SK-N-SH treated with all-trans-retinoic acid at 6 μM for 48 hours (cell line): ENCODE data around the gene ALX4.

ENCODE experiments used
- ATAC-seq: fragments of 200-7000 bp; cut with Tn5 transposase; 3 replicates; pipeline ENCODE4 v1.9.1; 2020; ENCODE audit warnings: mild to moderate bottlenecking, moderate library complexity
- ARNTL ChIP-seq: fragments of 450-650 bp; formaldehyde crosslinking; IDR thresholded peaks from 2 replicates; pipeline ENCODE4 v1.5.0; 2020; ENCODE audit warnings: low read depth, mild to moderate bottlenecking, moderate library complexity, borderline replicate concordance
- BACH2 ChIP-seq: fragments of 250-450 bp; sonication (Bioruptor Pico); IDR thresholded peaks from 2 replicates; pipeline ENCODE4 v1.9.0; 2021; ENCODE audit warnings: mild to moderate bottlenecking, borderline replicate concordance
- CREB5 ChIP-seq: fragments of 250-450 bp; sonication (Bioruptor Pico); IDR thresholded peaks from 2 replicates; pipeline ENCODE4 v1.5.1; 2020; ENCODE audit warnings: low read depth, mild to moderate bottlenecking, moderate library complexity
- CSDC2 ChIP-seq: fragments of 250-450 bp; sonication (Bioruptor Pico); IDR thresholded peaks from 2 replicates; pipeline ENCODE4 v1.5.0; 2020; ENCODE audit warnings: mild to moderate bottlenecking, moderate library complexity
- GLIS3 ChIP-seq: fragments of 250-450 bp; sonication (Bioruptor Pico); IDR thresholded peaks from 2 replicates; pipeline ENCODE4 v1.5.0; 2020; ENCODE audit warnings: mild to moderate bottlenecking, moderate library complexity
- ISL1 ChIP-seq: fragments of 250-450 bp; sonication (Bioruptor Pico); IDR thresholded peaks from 2 replicates; pipeline ENCODE4 v2.1.2; 2022; ENCODE audit warnings: mild to moderate bottlenecking, moderate library complexity
- OSR1 ChIP-seq: fragments of 250-450 bp; sonication (Bioruptor Pico); IDR thresholded peaks from 2 replicates; pipeline ENCODE4 v1.8.0; 2022; ENCODE audit warnings: moderate library complexity, mild to moderate bottlenecking, inconsistent platforms
- PATZ1 ChIP-seq: fragments of 250-450 bp; sonication (Bioruptor Pico); IDR thresholded peaks from 2 replicates; pipeline ENCODE4 v1.8.0; 2020; ENCODE audit warnings: mild to moderate bottlenecking, moderate library complexity, borderline replicate concordance
- POU6F1 ChIP-seq: fragments of 250-450 bp; sonication (Bioruptor Pico); IDR thresholded peaks from 2 replicates; pipeline ENCODE4 v1.8.0; 2021; ENCODE audit warnings: low read depth, mild to moderate bottlenecking, moderate library complexity, borderline replicate concordance
- PPARA ChIP-seq: fragments of 250-450 bp; sonication (Bioruptor Pico); IDR thresholded peaks from 2 replicates; pipeline ENCODE4 v1.5.0; 2020; ENCODE audit warnings: mild to moderate bottlenecking, borderline replicate concordance
- RARB ChIP-seq: fragments of 250-450 bp; sonication (Bioruptor Pico); IDR thresholded peaks from 2 replicates; pipeline ENCODE4 v1.8.0; 2021; ENCODE audit warnings: mild to moderate bottlenecking, moderate library complexity
- SNAI2 ChIP-seq: fragments of 250-450 bp; sonication (Bioruptor Pico); IDR thresholded peaks from 2 replicates; pipeline ENCODE4 v1.5.0; 2020; ENCODE audit warnings: mild to moderate bottlenecking, moderate library complexity
- TCF4 ChIP-seq: fragments of 250-450 bp; sonication (Bioruptor Pico); IDR thresholded peaks from 2 replicates; pipeline ENCODE4 v1.8.0; 2021; ENCODE audit warnings: mild to moderate bottlenecking, moderate library complexity, borderline replicate concordance
- TOX ChIP-seq: fragments of 250-450 bp; sonication (Bioruptor Pico); IDR thresholded peaks from 2 replicates; pipeline ENCODE4 v1.8.0; 2021; ENCODE audit warnings: mild to moderate bottlenecking, moderate library complexity, borderline replicate concordance
- TSHZ2 ChIP-seq: fragments of 250-450 bp; sonication (Bioruptor Pico); IDR thresholded peaks from 2 replicates; pipeline ENCODE4 v1.5.0; 2020; ENCODE audit warnings: mild to moderate bottlenecking, moderate library complexity
- ZC3H10 ChIP-seq: fragments of 250-450 bp; sonication (Bioruptor Pico); IDR thresholded peaks from 2 replicates; pipeline ENCODE4 v1.5.1; 2021; ENCODE audit warnings: mild to moderate bottlenecking, moderate library complexity
- ZFP3 ChIP-seq: fragments of 250-450 bp; sonication (Bioruptor Pico); IDR thresholded peaks from 2 replicates; pipeline ENCODE4 v1.5.0; 2020; ENCODE audit warnings: mild to moderate bottlenecking, moderate library complexity
- ZFP30 ChIP-seq: fragments of 450-650 bp; formaldehyde crosslinking; IDR thresholded peaks from 2 replicates; pipeline ENCODE4 v1.5.0; 2022; ENCODE audit warnings: mild to moderate bottlenecking, moderate library complexity
- ZNF565 ChIP-seq: fragments of 450-650 bp; formaldehyde crosslinking; conservative IDR thresholded peaks from 2 replicates; pipeline ENCODE4 v1.5.0; 2020; ENCODE audit warnings: low read depth, mild to moderate bottlenecking, moderate library complexity
- ZNF70 ChIP-seq: fragments of 450-650 bp; formaldehyde crosslinking; IDR thresholded peaks from 2 replicates; pipeline ENCODE4 v1.5.0; 2020; ENCODE audit warnings: mild to moderate bottlenecking, moderate library complexity
- ZNF8 ChIP-seq: fragments of 450-650 bp; formaldehyde crosslinking; IDR thresholded peaks from 2 replicates; pipeline ENCODE4 v1.5.0; 2020; ENCODE audit warnings: mild to moderate bottlenecking, moderate library complexity

Gene ALX4

GRCh38 chr11:44300844-44301563 lies 8.9 kb downstream of the ALX4 start:
- TF ChIP-seq ZFP3 (CRISPR knock-in tag) (no peak), ZNF8 (CRISPR knock-in tag) (no peak), TOX (no peak), CSDC2 (CRISPR knock-in tag) (no peak), ZFP30 (no peak), PPARA (CRISPR knock-in tag) (no peak), RARB (CRISPR knock-in tag) (no peak), PATZ1 (CRISPR knock-in tag) (no peak), GLIS3 (no peak)
- no peak for ATAC-seq

- TF ChIP-seq RARB (CRISPR knock-in tag) (no peak), TSHZ2 (CRISPR knock-in tag) (no peak), ZNF8 (CRISPR knock-in tag) (no peak), GLIS3 (no peak), ZNF70 (CRISPR knock-in tag) (no peak), ZC3H10 (CRISPR knock-in tag) (no peak), SNAI2 (CRISPR knock-in tag) (no peak), PATZ1 (CRISPR knock-in tag) (no peak), PPARA (CRISPR knock-in tag) (no peak)
- ATAC-seq = no peak
Observed at GRCh38 chr11:44298862-44299261, 11.1 kb downstream of the ALX4 start.

GRCh38 chr11:44290208-44290607 lies 19.7 kb downstream of the ALX4 start:
- no peak for ATAC-seq
- TF ChIP-seq ARNTL (no peak), BACH2 (CRISPR knock-in tag) (no peak), CSDC2 (CRISPR knock-in tag) (no peak), ZFP30 (no peak), ZC3H10 (CRISPR knock-in tag) (no peak), OSR1 (CRISPR knock-in tag) (no peak), ZFP3 (CRISPR knock-in tag) (no peak), PATZ1 (CRISPR knock-in tag) (no peak), GLIS3 (no peak), POU6F1 (CRISPR knock-in tag) (no peak), ISL1 (CRISPR knock-in tag) (no peak), ZNF565 (CRISPR knock-in tag) (no peak), PPARA (CRISPR knock-in tag) (no peak), RARB (CRISPR knock-in tag) (no peak), TCF4 (CRISPR knock-in tag) (no peak), CREB5 (CRISPR knock-in tag) (no peak), TSHZ2 (CRISPR knock-in tag) (no peak), ZNF70 (CRISPR knock-in tag) (no peak)
- TF ChIP-seq, all 23 proteins: peak for 0
